CD4-positive, alpha-beta memory T cell (primary cell): ENCODE data around the gene GABRR3. TPM values are rescaled to one million over a fixed set of nuclear protein-coding genes. Genes with fewer than 3 reads are reported as not detected.

Experiments used
- CTCF ChIA-PET: fragments of 350-600 bp; sonication (Branson Sonifier 250); formaldehyde crosslinking; loops from one replicate; lab custom pipeline; 2021; ENCODE audit warnings: inconsistent platforms; ENCODE audit not compliant: partially characterized antibody; lab: Charles Lee
- POLR2A ChIA-PET: fragments of 350-600 bp; sonication (Branson Sonifier 250); formaldehyde crosslinking; loops from one replicate; lab custom pipeline; 2021; ENCODE audit not compliant: partially characterized antibody; lab: Charles Lee
- DNase-seq, 5 donors: peaks; one replicate each; pipeline versions ENCODE4 v3.0.0 to v3.0.0-alpha.2; 2020 to 2022; ENCODE audit warnings: mixed read lengths in 1 of 5
- H3K27ac ChIP-seq: one replicate; pipeline ENCODE4 v1.7.0; 2013; ENCODE audit warnings: low read depth, low read length
- H3K27me3 ChIP-seq: 2 replicates; pipeline ENCODE4 v1.7.0; 2013; ENCODE audit warnings: mild to moderate bottlenecking, low read length, moderate library complexity; ENCODE audit not compliant: insufficient read depth
- H3K36me3 ChIP-seq: 2 replicates; pipeline ENCODE4 v1.7.0; 2013; ENCODE audit warnings: mild to moderate bottlenecking, low read length, moderate library complexity; ENCODE audit not compliant: insufficient read depth
- H3K4me1 ChIP-seq: 2 replicates; pipeline ENCODE4 v1.7.0; 2013; ENCODE audit warnings: mild to moderate bottlenecking, low read length, moderate library complexity; ENCODE audit not compliant: insufficient read depth
- H3K4me3 ChIP-seq, 2 donors: one replicate each; pipeline ENCODE4 v1.7.0; 2013; ENCODE audit warnings: low read length in 2 of 2, mild to moderate bottlenecking in 1 of 2
- H3K9me3 ChIP-seq, 2 donors: one replicate each; pipeline ENCODE4 v1.7.0; 2013; ENCODE audit warnings: low read length in 2 of 2, control low read depth in 1 of 2; ENCODE audit not compliant: control insufficient read depth in 1 of 2
- H3K27ac Mint-ChIP-seq, 7 donors: one replicate each; pipeline ENCODE4 v1.8.0; 2020 to 2021; ENCODE audit warnings: mixed read lengths in 7 of 7, mild to moderate bottlenecking in 6 of 7, inconsistent platforms in 3 of 7, moderate library complexity in 3 of 7
- H3K27me3 Mint-ChIP-seq, 2 donors: one replicate each; pipeline ENCODE4 v1.8.0; 2020 to 2021; ENCODE audit warnings: mixed read lengths in 2 of 2
- H3K36me3 Mint-ChIP-seq, 2 donors: one replicate each; pipeline ENCODE4 v1.8.0; 2020 to 2021; ENCODE audit warnings: mixed read lengths in 2 of 2, inconsistent platforms in 1 of 2, mild to moderate bottlenecking in 1 of 2
- H3K4me1 Mint-ChIP-seq, 4 donors: one replicate each; pipeline ENCODE4 v1.8.0; 2020 to 2021; ENCODE audit warnings: mixed read lengths in 4 of 4, mild to moderate bottlenecking in 1 of 4
- H3K4me3 Mint-ChIP-seq, 8 donors: one replicate each; pipeline ENCODE4 v1.8.0; 2020 to 2021; ENCODE audit warnings: mixed read lengths in 8 of 8, mild to moderate bottlenecking in 7 of 8, moderate library complexity in 6 of 8, inconsistent platforms in 3 of 8
- H3K9me3 Mint-ChIP-seq, 8 donors: one replicate each; pipeline ENCODE4 v1.8.0; 2020 to 2021; ENCODE audit warnings: mixed read lengths in 8 of 8, mild to moderate bottlenecking in 5 of 8, inconsistent platforms in 3 of 8, moderate library complexity in 1 of 8
- intact Hi-C: fragments of 100-400 bp; cut with micrococcal nuclease; formaldehyde crosslinking; loops from one replicate; pipeline ENCODE4 v1.15.1; 2023
- polyA plus RNA-seq, 2 donors: library from polyadenylated mRNA; unstranded; fragments of 300-500 nt; fragmentation: Illumina TruSeq; gene quantifications; one replicate each; pipeline ENCODE4 v1.2.3, GENCODE V29; 2021
- total RNA-seq, 2 experiments: library from RNA; stranded (reverse); gene quantifications; one replicate each; pipeline ENCODE4 v1.2.3, GENCODE V29; 2021

GABRR3 gene
- total and polyA plus RNA-seq, 4 experiments from 2014 or later, result 0.03 to 0.17 TPM; not detected in 2

GRCh38 chr3:97970156-97970555 is 65.0 kb downstream of the GABRR3 start:
- ChIA-PET CTCF (interaction anchor here (0.7 to 2.0 kb wide), 4 partner anchors 15 to 148 kb away, joined by 3 to 12 read pairs (median 4); partner anchors contain the start of gene CRYBG3), POLR2A (no interaction called here)
- Histone ChIP-seq H3K4me1 (peaks cover 52% of the 10 kb centered on the region), H3K9me3 (no peaks in the 10 kb centered on the region), H3K4me3 (no peak overlapping the region), H3K27me3 (no peaks in the 10 kb centered on the region), H3K36me3 (peaks cover 8% of the 10 kb centered on the region), H3K27ac (no peak overlapping the region)
- Mint-ChIP-seq H3K4me1 (peaks cover 45 to 85% (median 66%) of the 10 kb centered on the region in 4 donors), H3K4me3 (peak overlapping the region in 7 of 8 donors; percentile 65 to 96 (median 94)), H3K9me3 (no peaks in the 10 kb centered on the region), H3K36me3 (peaks cover 22 to 23% of the 10 kb centered on the region in 2 donors), H3K27ac (peak overlapping the region in 5 of 7 donors; percentile 11 to 53 (median 24)), H3K27me3 (no peaks in the 10 kb centered on the region)
- no peak for DNase-seq
- intact Hi-C loops, result loop anchor here (5.0 kb wide), 1 partner anchor 622 kb away; the partner anchor contains the start of gene CPOX

GRCh38 chr3:97969541-97969940 is 65.6 kb downstream of the GABRR3 start:
- Histone ChIP-seq H3K27ac (no peak overlapping the region), H3K4me3 (no peak overlapping the region), H3K4me1 (peaks cover 52% of the 10 kb centered on the region), H3K9me3 (no peaks in the 10 kb centered on the region), H3K27me3 (no peaks in the 10 kb centered on the region), H3K36me3 (peaks cover 8% of the 10 kb centered on the region)
- Mint-ChIP-seq H3K36me3 (peaks cover 24 to 28% of the 10 kb centered on the region in 2 donors), H3K4me1 (peaks cover 48 to 85% (median 70%) of the 10 kb centered on the region in 4 donors), H3K4me3 (peak overlapping the region in 2 of 8 donors; percentile 6 to 8), H3K27me3 (no peaks in the 10 kb centered on the region), H3K27ac (peak overlapping the region in 1 of 7 donors; percentile 14), H3K9me3 (no peaks in the 10 kb centered on the region)
- intact Hi-C loops, result no loop called here
- no peak for DNase-seq
- ChIA-PET POLR2A (no interaction called here), CTCF (interaction anchor here (3.0 kb wide), 1 partner anchor 147 kb away, joined by 11 read pairs; the partner anchor contains the start of gene CRYBG3)

DNA sequence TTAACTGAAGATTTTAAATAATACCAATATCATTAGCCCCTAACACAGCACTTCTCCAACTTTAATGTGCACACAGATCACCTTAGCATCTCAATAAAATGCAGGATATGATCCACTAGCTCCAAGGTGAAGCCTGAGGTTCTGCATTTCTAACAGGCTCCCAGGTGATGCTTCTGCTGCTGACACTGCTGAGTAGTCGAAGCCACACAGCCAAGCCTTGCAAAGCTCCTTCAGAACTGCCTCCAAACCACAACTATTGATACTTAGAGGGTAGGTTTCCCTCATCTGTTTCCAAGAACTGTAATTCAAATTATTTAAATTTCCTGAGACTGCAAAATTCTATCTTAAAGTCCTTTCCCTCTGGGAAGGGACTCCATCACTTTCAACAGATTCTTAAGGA is 66.7 kb downstream of the GABRR3 start:
- intact Hi-C loops, result no loop called here
- no peak for DNase-seq
- H3K9me3 ChIP-seq, result no peaks in the 10 kb centered on the region
- Mint-ChIP-seq H3K4me1 (peaks cover 56 to 90% (median 75%) of the 10 kb centered on the region in 4 donors), H3K27me3 (no peaks in the 10 kb centered on the region), H3K9me3 (no peaks in the 10 kb centered on the region), H3K27ac (peak overlapping the region in 2 of 7 donors; percentile 20 to 57), H3K36me3 (peaks cover 34 to 36% of the 10 kb centered on the region in 2 donors), H3K4me3 (peak overlapping the region in 3 of 8 donors; percentile 30 to 39 (median 35))
- peaks cover 12% of the 10 kb centered on the region for H3K36me3 ChIP-seq
- H3K27ac ChIP-seq, result no peak overlapping the region
- no peaks in the 10 kb centered on the region for H3K27me3 ChIP-seq
- ChIA-PET CTCF (interaction anchor here (0.9 to 3.0 kb wide), 4 partner anchors 25 to 176 kb away, joined by 3 to 11 read pairs (median 4); partner anchors contain the start of gene CRYBG3), POLR2A (no interaction called here)
- peaks cover 60% of the 10 kb centered on the region for H3K4me1 ChIP-seq
- no peak overlapping the region for H3K4me3 ChIP-seq

DNA sequence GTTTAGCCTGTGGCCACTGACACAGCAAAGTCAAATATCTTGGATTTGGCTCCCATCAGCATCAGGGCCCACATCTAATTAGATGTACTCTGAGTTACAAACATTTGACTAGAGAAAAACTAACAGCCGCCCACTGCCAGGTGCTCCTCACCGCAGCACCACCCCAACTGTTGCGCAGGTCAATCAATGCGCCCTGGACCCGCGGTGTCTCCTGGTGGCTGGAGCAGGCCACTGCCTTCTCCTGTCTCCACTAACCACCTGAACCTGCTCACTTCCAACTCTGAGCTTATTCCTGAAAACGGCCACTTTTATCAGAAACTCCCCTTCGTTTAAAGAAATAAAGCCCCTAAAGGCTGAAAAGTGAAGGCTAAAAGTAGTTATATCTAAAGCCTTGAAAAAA is 67.1 kb downstream of the GABRR3 start:
- peaks cover 35 to 37% of the 10 kb centered on the region in 2 donors for H3K36me3 Mint-ChIP-seq
- H3K27ac Mint-ChIP-seq, result no peak overlapping the region
- no peak for DNase-seq
- H3K9me3 Mint-ChIP-seq, result no peaks in the 10 kb centered on the region
- intact Hi-C loops, result no loop called here
- Histone ChIP-seq H3K4me3 (no peak overlapping the region), H3K27me3 (no peaks in the 10 kb centered on the region), H3K36me3 (peaks cover 12% of the 10 kb centered on the region), H3K27ac (no peak overlapping the region), H3K9me3 (no peaks in the 10 kb centered on the region), H3K4me1 (peaks cover 62% of the 10 kb centered on the region)
- ChIA-PET CTCF (interaction anchor here (1.2 to 3.0 kb wide), 4 partner anchors 25 to 176 kb away, joined by 3 to 11 read pairs (median 4); partner anchors contain the start of gene CRYBG3), POLR2A (interaction anchor here (1.6 kb wide), 1 partner anchor 54 kb away, joined by 3 read pairs; no protein-coding TSS in a partner anchor)
- H3K4me3 Mint-ChIP-seq, result peak overlapping the region in 1 of 8 donors; percentile 39
- H3K27me3 Mint-ChIP-seq, result no peaks in the 10 kb centered on the region
- H3K4me1 Mint-ChIP-seq, result peaks cover 56 to 90% (median 73%) of the 10 kb centered on the region in 4 donors

- Histone ChIP-seq H3K27me3 (no peaks in the 10 kb centered on the region), H3K36me3 (peaks cover 34% of the 10 kb centered on the region), H3K4me1 (peaks cover 19% of the 10 kb centered on the region), H3K4me3 (no peak overlapping the region), H3K27ac (no peak overlapping the region), H3K9me3 (no peaks in the 10 kb centered on the region)
- no peak overlapping the region for H3K4me3 Mint-ChIP-seq
- no peak overlapping the region for H3K27ac Mint-ChIP-seq
- no peaks in the 10 kb centered on the region for H3K9me3 Mint-ChIP-seq
- CTCF ChIA-PET, result interaction anchor here (1.5 kb wide), 1 partner anchor 78 kb away, joined by 4 read pairs; no protein-coding TSS in a partner anchor
- intact Hi-C loops, result no loop called here
- peaks cover 25 to 46% (median 36%) of the 10 kb centered on the region in 4 donors for H3K4me1 Mint-ChIP-seq
- peaks cover 45 to 74% of the 10 kb centered on the region in 2 donors for H3K36me3 Mint-ChIP-seq
- POLR2A ChIA-PET, result no interaction called here
- H3K27me3 Mint-ChIP-seq, result no peaks in the 10 kb centered on the region
- no peak for DNase-seq
Observed at GRCh38 chr3:97960993-97961766, 73.9 kb downstream of the GABRR3 start.

- no peak for DNase-seq
- no peak overlapping the region for H3K27ac Mint-ChIP-seq
- H3K4me3 Mint-ChIP-seq, result no peak overlapping the region
- H3K9me3 ChIP-seq, result no peaks in the 10 kb centered on the region
- peaks cover 39 to 74% of the 10 kb centered on the region in 2 donors for H3K36me3 Mint-ChIP-seq
- H3K4me1 ChIP-seq, result peaks cover 19% of the 10 kb centered on the region
- H3K4me3 ChIP-seq, result no peak overlapping the region
- POLR2A ChIA-PET, result no interaction called here
- H3K27me3 Mint-ChIP-seq, result no peaks in the 10 kb centered on the region
- H3K36me3 ChIP-seq, result peaks cover 28% of the 10 kb centered on the region
- CTCF ChIA-PET, result interaction anchor here (1.3 kb wide), 1 partner anchor 63 kb away, joined by 3 read pairs; no protein-coding TSS in a partner anchor
- H3K4me1 Mint-ChIP-seq, result peaks cover 22 to 40% (median 31%) of the 10 kb centered on the region in 4 donors
- no peaks in the 10 kb centered on the region for H3K9me3 Mint-ChIP-seq
- intact Hi-C loops, result no loop called here
- no peak overlapping the region for H3K27ac ChIP-seq
- no peaks in the 10 kb centered on the region for H3K27me3 ChIP-seq
Observed at GRCh38 chr3:97960551-97960950, 74.6 kb downstream of the GABRR3 start.

- no peaks in the 10 kb centered on the region for H3K27me3 Mint-ChIP-seq
- Histone ChIP-seq H3K36me3 (peaks cover 26% of the 10 kb centered on the region), H3K9me3 (no peaks in the 10 kb centered on the region), H3K4me1 (peaks cover 19% of the 10 kb centered on the region), H3K27me3 (no peaks in the 10 kb centered on the region), H3K4me3 (no peak overlapping the region), H3K27ac (no peak overlapping the region)
- no peak for DNase-seq
- H3K4me1 Mint-ChIP-seq, result peaks cover 21 to 36% (median 29%) of the 10 kb centered on the region in 4 donors
- H3K4me3 Mint-ChIP-seq, result no peak overlapping the region
- no peaks in the 10 kb centered on the region for H3K9me3 Mint-ChIP-seq
- peaks cover 40 to 79% of the 10 kb centered on the region in 2 donors for H3K36me3 Mint-ChIP-seq
- CTCF ChIA-PET, result interaction anchor here (1.3 kb wide), 1 partner anchor 63 kb away, joined by 3 read pairs; no protein-coding TSS in a partner anchor
- H3K27ac Mint-ChIP-seq, result no peak overlapping the region
- intact Hi-C loops, result no loop called here
- POLR2A ChIA-PET, result no interaction called here
Observed at GRCh38 chr3:97959872-97960271, 75.2 kb downstream of the GABRR3 start.
